ENCODE measurements around the gene TMEM19.

DNA sequence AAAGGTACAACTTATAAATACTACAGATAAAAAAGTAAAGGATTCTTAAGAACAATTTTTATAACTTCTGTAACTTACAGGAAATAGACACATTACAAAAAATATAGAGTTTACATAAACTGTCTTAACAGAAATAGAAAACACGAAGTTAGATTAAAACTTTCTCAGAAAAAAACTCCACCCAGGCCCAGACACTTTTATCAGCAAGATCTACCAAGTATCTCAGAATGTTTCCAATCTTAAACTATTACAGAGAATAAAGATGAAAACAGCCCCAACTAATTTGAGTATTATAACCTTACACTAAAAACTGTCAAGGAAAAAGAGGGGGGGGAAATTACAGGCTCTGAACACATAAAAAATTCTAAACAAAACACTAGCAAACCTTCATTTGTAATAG, 30.4 kb upstream of the TMEM19 start:
- TF ChIP-seq EP300 (IDR thresholded peaks at IDR 0.05): no peak
- TF ChIP-seq, protein P1, sequence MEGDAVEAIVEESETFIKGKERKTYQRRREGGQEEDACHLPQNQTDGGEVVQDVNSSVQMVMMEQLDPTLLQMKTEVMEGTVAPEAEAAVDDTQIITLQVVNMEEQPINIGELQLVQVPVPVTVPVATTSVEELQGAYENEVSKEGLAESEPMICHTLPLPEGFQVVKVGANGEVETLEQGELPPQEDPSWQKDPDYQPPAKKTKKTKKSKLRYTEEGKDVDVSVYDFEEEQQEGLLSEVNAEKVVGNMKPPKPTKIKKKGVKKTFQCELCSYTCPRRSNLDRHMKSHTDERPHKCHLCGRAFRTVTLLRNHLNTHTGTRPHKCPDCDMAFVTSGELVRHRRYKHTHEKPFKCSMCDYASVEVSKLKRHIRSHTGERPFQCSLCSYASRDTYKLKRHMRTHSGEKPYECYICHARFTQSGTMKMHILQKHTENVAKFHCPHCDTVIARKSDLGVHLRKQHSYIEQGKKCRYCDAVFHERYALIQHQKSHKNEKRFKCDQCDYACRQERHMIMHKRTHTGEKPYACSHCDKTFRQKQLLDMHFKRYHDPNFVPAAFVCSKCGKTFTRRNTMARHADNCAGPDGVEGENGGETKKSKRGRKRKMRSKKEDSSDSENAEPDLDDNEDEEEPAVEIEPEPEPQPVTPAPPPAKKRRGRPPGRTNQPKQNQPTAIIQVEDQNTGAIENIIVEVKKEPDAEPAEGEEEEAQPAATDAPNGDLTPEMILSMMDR (IDR thresholded peaks at IDR 0.05): no peak
